ENCODE measurements around the gene SLC16A3.
"Not testable (repeated sequence)": the region's sequence is repeated elsewhere in the genome, so short reads cannot be mapped to it uniquely, and the experiment has no call there.

The SLC16A3 gene

DNA sequence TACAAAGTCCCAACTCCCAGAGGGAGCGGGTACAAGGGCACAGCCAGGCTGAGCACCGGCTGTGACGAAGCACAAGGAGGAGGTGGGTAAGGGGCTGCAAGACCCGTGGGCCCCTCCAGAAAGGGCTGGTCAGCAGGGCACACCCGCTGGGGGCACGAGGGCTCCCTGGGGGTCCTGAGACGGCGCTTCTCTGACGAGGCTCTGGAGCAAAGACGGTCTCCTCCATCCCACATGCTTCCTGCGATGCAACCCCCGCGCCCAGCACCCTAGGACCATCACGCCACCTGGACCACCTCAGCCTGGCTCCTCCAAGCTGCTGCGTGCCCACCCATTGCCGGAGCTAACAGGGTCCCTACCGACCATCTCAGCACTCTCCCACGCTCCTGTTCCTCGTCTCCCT, 24.9 kb upstream of the SLC16A3 start:
- no peak for DNase-seq

DNA sequence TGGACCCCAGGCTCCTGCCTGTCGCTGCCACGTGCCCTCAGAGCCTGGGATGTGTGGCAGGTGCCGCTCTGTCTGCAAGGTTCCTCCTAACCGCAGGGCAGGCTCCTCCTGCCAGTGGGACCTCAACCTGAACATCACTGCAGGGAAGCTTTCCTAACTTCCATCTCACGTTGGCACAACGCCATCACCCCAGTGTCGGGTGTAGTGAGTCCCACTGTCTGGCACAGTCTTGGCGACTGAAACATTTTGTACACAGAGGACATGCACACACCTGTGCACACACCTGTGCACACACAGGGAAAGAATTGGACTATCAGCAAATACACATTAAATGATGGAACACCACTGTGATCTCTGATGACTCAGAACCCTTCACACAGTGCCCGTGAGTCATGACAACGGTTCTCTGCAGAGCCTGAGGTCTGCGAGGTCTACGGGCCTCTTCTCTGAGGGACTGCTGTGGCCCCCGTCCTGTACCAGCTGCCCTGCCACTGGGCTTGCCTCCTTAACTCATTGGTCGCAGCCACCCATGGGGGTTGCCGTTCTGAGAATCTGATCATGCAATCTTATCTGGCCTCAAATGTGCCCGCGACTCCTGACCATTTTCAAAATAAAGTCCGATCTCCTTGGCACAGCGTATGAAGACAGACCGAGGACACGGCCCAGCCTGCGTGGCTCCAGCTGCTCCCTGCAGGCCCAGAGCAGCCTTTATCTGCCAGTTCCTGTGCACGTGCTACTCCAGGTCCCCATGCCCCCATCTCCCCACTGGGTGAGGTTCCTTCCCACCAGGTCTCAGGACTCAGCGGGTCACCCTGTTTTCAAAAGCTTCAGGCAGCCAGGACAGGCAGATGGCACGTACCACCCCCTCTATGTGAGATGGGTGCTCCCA, 23.8 kb upstream of the SLC16A3 start:
- no peak for DNase-seq

DNA sequence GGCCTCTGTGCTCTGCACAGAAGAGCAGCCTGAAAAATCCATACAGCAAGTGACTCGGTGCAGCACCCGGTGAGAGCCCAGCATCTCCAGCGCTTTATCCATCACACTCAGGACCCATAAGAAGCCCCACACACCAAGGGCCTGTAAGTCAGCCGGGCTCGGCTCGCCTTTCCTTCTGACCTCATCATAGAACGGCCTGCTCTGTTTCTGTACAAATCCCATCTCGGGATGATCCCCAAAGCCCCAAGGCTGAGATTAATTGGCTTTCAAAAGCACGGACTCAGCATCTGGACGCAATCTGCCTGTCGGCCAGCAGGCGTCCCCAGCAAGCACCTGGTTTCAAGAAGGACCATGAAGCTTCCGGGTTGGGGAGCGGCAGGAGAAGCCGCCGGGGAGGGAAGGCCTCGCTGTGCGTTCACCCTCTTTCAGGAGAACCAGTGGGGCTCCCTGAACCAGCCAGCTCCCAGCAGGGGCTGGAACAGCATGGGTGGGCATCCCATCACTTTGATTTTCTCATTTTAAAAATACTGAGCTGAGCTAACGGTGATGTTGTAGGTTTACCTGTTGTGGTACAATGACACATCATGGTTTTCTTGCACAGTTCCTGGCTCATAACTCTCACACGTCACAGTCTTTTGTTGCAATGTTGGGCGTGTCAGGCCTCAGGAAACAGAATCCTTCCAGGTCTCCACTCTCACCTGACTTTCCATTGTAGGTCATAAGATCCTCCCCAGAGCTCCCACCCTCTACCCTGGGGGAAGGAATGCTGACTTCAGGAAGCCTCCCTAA, 22.9 kb upstream of the SLC16A3 start:
- DNase-seq: peak in 45 of 51 donors; percentile 19 to 82 (median 60)

DNA sequence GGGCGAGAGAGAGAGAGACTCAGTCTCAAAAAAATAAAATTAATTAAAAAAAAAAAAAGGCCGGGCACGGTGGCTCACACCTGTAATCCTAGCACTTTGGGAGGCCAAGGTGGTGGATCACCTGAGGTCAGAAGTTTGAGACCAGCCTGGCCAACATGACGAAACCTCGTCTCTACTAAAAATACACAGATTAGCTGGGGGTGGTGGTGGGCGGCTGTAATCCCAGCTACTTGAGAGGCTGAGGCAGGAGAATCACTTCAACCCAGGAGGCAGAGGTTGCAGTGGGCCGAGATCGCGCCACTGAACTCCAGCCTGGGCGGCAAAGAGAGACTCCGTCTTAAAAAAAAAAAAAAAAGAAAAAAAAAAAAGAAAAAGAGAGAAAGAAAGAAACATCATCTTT, 18.2 kb upstream of the SLC16A3 start:
- not testable (repeated sequence) for DNase-seq

DNA sequence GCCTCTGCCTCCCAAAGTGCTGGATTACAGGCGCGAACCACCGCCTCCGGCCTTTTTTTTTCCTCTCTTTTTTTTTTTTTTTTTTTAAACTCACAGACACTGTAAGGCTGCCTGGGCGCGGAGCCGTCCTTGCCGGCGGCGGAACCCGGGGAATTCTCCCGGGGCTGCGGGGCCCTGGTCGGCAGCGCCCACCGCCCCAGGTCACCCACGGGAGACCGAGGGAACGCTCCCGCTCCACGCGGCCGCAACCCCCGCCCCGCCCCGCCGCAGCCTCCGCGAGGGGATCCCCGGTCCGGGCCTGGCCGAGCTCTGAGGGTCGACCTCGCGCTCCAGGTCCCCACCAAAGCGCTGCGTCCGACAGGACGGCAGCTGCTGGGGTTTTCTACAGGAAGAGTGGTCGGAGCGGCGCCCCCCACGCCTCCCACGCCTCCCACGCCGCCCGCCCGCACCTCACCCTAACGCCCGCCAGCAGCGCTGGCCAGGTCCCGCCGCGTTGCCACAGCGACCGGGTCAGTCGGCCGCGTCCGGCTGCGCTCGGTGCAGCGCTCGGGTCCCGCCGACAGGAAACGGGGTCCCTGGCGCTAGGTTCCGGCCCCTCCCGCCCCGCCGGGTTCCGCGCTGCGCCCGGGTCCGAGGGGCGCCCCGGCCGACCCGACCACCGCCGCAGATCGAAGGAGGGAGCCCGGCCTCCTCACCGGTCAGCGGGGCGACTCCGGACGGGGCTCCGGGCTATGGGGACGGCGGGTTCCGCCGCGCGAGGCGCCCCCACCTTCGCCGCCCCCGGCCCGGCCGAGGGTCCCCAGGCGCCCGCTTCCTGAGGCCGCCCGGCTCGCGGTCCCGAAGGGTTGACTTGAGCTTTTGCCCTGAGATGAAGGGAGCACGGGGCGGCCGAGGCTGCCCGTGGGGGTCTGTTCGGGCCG, 16.3 kb upstream of the SLC16A3 start, which contains the start of gene CCDC57:
Gene CCDC57, minus strand, starts transcription at position 512 of the 920 bp plus-strand sequence. CDS start 10,898 bp downstream, outside the sequence.
- DNase-seq: peak in 44 of 51 donors; percentile 33 to 84 (median 64)

DNA sequence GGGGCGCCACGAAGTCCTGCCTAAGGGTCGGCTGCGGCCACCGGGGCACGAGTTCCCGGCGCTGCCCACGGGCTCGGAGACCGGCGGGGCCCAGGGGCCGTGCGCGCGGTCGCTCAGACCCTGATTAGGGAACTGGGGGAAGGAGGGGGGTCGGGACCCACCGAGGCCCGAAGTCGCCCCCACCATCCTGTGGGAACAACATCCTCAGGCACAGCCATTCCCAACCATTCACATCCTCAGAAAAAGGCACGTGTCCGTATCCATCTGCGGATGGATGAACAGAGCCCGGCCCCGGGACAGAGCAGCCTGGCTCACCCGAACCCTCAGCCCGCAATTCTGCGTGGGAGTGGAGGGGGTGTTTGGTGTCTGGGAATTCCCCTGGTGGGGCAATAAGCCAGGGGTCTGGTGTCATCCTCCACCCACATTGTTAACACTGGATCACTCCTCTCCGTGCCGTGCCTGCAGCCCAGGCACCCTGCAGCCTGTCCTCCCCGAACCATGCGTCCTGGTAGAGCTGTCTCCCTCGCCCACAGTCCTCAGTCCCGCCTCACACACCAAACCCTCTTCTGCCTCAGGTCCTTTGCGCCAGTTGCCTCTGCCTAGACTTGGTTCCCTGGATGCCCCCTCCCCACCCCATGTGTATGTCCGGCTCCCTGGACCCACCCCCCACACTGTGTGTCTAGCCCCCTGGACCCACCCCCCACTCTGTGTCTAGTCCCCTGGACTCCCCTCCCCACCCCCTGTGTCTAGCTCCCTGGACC, 15.4 kb upstream of the SLC16A3 start:
- DNase-seq: peak in 27 of 51 donors; percentile 18 to 79 (median 40)

DNA sequence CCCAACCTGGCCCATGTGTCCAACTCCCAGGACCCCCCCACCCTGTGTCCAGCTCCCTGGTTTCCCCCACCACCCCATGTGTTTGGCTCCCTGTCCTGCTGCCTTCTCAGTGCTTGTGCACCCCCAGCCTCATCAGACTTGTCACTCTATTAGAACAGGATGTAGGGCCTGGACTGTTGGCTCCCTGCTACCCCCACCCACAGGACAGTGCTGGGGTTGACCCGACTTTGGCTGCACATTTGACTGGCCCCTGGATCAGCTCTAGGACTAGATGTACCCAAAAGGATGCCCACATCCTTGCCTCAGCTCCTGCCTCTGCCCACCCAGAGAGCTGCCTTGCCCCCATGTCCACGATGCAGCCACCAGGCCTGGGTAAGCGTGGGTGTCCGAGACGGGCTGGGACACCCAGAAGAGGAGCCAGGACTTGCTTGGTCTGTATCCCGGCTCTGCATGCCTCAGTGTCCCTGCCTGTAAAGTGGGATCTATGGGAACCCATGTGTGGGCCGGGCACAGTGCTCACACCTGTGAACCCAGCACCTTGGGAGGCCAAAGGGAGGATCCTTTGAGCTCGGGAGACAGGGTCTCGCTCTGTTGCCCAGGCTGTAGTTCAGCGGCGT, 14.7 kb upstream of the SLC16A3 start:
- DNase-seq: no peak

DNA sequence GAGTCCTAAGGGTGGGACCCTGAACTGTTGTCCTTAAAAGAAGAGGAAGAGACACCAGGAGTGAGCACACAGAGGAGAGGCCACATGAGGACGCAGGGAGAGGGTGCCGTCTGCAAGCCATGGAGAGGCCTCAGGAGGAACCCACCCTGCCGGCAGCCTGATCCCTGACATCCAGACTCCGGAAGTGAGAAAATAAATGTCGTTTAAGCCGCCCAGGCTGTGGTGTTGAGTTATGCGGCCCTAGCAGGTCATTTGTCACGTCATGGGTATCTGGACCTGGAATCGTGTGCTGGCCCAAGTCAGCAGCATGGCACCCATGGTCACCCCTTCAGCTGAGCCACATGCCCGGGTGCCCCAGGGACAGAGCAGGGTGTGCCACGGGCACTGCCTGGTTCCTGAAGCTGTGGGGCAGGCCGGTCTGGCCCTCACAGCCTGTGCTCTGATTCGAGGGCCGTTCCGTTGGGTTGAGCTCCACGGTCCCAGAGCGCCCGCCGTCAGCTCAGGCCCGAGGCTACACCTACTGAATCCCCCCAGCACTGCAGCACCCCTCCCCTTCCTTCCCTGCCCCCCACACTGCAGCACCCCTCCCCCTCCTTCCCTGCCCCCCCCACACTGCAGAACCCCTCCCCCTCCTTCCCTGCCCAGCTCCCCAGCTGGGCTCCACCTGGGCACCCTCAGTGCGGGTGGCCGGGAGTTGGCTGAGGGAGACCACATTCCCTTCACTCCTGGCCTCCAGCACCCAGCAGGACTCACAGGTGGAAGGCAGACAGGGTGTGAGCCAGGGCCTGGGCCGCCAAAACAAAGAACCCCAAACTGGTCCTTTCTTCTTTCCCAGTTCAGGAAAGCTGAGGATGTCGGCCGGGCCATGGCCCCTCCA, 13.5 kb upstream of the SLC16A3 start:
- DNase-seq: no peak

DNA sequence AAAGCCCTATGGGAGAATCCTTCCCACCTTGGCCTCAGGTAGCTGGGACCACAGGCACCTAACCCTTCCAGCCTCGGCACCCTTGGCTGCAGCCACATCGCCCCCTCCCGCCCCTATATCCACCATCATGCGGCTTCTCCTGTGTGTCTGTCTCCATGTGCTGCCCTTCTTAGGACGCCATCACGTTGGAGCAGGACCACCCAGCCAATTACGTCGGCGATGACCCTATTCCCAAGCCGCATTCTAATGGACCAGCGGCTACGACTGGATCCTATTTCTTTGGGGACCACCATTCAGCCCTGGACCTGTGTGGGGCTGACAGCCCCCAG, 12.9 kb upstream of the SLC16A3 start:
- no peak for DNase-seq

DNA sequence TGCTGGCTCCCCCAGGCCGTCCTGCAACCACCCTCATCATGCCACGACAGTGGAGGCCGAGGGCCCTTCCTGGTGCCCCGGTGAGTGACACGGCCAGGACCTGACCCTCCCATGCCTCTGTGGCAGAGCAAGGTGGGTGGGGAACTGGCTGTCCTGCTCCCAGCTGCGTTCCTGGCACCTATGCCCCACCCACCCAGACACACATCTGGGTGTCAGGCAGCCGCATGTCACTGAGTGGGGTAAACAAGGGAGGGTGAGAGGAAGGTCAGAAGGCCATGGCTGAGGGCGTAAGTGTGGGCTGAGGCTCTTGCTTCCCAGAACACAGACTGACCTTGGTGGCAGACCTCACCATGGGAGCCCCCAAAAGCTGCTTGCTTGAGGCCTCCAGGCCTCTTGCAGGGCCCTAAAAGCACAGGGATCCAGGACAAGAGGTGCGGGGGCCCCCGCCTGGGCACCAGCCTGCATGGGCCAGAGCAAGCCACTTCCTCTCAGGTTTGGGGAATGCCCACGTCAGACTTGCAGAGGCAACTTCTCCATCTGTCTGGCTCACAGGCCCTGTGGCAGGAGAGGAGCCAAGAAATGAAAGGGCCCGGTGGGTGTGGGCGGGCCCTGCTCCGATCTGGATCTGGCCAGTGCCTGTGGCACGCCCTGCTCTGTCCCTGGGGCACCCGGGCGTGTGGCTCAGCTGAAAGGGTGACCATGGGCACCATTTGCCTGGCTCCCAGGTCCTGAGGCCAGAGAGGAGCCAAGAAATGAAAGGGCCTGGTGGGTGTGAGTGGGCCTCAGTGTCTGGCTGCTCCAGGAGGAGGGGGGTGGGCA, 12.3 kb upstream of the SLC16A3 start:
- DNase-seq: peak in 19 of 51 donors; percentile 8 to 64 (median 37)

DNA sequence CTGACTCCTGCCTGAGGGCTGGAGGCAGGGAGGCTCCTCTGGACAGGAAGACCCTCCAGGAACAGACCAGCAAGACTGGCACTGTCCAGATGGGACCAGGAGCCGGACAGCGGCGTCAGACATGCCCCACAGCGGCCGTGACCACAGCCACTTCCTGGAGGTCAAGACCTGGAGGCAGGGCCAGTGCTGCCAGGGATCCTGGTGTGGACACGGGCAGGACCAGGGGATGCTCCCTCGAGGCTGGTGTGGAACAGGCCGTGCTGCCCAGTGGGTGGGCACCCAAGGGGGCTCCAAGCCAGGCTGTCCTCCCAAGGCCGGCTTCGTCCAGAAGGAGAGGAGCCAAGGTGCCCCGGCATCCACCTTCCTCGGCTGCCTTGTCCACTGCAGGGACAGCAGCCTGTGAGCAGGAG, 11.7 kb upstream of the SLC16A3 start:
- DNase-seq: peak in 1 of 51 donors; percentile 20

DNA sequence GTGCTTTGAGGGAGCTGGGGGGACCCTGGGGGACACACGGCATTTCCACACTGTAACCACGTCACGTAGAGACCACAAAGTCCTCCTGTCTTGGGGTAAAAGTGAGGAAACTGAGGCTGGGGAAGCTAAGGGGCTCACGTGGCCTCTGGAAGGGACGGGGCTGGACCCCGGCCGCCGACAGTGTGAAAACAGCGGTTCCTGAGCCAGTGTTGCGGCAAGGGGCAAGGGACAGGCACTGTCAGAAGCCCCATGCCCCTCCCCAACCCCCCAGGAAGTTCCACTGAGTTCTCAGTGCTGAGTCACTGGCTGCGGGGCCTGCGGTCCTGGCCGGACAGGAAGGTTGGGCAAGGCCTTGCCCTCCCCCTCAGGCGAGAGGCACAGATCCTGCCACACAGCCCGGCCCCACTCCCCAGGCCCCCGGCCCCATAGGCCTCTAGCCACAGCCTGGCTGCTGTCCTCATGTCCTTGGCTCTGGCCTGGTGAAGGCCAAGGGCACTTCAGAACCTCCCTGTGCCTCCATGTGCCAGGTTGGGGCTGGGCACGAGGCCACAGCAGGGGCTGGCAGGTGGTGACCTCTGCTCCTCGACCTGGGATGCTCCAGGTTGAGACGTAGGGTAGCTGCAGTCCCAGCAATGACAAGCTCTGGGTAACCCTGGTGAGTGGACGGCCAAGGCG, 11.2 kb upstream of the SLC16A3 start:
- DNase-seq: peak in 11 of 51 donors; percentile 19 to 53 (median 33)

DNA sequence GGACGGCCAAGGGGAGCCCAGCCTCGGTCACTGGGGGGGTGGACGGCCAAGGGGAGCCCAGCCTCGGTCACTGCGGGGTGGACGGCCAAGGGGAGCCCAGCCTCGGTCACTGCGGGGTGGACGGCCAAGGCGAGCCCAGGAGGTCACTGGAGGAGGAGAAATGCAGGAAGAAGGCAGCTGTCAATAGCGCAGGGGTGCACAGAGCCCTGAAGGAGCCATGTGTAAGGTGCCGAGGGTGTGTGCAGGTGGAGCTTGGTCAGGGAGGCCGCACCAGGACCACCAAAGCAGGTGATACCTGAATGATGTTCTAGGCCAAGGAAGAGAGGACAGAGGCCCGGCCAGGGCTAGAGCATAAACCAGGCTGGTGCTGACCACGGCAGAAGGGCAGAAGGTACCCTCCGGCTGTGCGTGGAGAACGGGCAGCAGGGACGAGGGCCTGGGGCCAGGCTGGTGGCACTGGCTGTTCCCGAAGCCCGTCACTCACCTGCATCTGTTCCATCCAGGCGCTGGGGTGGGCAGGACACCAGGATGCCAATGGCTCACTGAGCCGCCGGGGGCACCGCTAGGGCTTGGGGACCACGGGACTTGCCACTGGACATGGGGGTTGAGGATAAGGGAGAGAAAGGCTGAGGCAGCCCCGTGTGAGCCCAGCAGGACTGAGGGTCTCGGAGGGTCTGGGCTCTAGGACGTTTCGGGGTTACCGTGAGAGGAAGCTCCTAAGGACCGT, 10.3 kb upstream of the SLC16A3 start:
- DNase-seq: no peak

DNA sequence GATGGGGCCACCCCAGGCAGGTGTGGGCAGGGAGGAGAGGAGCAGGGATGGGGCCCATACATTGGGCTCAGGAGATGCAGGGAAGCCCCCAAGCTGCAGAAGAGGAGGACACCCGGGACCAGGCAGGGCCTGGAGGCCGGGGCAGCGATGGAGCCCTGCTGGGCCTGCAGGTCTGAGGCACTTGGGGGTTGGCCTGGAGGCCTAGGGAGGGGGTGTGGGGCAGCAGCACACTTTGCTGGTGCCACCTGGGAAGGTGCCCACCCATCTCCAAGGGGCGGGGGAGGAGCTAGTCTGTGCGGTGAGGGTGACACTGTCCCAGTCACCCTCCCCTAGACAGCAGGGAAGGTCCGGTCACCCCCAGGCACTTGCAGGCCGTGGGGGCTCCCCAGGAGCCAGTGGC, 9.8 kb upstream of the SLC16A3 start:
- no peak for DNase-seq

DNA sequence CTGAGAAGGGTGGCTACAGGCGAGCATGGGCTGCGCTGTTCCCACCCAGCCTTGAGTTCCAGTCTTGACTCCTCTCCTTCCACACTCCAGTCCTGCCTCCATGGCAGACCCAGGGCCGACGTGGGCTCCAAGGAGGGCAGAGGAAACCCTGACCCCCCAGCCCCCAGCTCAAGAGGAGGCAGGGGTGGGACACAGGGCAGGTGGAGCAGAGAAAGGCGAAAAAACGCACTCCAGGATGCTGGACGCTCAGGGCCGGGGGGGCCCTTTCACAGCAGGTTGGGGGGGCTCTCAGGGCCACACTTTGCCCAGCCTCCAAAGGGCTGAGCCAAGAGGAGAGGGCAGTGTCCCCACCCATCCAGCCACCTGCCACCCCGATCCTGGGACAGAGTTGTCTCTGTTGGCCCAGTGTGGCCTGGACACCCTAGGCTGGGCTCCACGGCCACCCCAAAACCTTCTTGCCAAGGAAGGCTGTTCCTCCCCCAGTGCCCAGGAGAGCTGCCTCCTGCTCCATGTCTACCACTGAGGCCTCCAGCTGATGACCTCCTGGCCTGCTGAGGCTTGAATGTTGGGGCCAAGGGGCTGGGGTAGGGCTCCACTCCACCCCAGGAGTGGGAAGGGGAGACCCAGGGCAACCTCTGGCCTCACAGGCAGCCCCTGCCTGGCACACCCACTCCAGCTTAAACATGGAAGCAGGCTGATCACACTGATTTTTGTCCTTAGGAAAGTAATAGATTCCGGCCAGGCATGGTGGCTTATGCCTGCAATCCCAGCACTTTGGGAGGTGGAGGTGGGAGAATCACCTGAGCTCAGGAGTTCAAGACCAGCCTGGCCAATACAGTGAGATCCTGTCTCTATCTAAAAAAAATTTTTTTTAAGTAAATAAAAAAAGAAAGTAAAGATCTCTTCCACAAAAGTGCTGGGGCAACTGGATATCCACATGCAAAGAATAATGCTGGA, 8.8 kb upstream of the SLC16A3 start:
- no peak for DNase-seq
